AML-193 (cell line): Measurements from ENCODE around the gene RIN3.

ENCODE experiments used
- DNase-seq, 2 experiments: peaks; one replicate each; lab custom pipeline; 2025; lab: John Stamatoyannopoulos, UW

RIN3 gene, protein sequence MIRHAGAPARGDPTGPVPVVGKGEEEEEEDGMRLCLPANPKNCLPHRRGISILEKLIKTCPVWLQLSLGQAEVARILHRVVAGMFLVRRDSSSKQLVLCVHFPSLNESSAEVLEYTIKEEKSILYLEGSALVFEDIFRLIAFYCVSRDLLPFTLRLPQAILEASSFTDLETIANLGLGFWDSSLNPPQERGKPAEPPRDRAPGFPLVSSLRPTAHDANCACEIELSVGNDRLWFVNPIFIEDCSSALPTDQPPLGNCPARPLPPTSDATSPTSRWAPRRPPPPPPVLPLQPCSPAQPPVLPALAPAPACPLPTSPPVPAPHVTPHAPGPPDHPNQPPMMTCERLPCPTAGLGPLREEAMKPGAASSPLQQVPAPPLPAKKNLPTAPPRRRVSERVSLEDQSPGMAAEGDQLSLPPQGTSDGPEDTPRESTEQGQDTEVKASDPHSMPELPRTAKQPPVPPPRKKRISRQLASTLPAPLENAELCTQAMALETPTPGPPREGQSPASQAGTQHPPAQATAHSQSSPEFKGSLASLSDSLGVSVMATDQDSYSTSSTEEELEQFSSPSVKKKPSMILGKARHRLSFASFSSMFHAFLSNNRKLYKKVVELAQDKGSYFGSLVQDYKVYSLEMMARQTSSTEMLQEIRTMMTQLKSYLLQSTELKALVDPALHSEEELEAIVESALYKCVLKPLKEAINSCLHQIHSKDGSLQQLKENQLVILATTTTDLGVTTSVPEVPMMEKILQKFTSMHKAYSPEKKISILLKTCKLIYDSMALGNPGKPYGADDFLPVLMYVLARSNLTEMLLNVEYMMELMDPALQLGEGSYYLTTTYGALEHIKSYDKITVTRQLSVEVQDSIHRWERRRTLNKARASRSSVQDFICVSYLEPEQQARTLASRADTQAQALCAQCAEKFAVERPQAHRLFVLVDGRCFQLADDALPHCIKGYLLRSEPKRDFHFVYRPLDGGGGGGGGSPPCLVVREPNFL

DNA sequence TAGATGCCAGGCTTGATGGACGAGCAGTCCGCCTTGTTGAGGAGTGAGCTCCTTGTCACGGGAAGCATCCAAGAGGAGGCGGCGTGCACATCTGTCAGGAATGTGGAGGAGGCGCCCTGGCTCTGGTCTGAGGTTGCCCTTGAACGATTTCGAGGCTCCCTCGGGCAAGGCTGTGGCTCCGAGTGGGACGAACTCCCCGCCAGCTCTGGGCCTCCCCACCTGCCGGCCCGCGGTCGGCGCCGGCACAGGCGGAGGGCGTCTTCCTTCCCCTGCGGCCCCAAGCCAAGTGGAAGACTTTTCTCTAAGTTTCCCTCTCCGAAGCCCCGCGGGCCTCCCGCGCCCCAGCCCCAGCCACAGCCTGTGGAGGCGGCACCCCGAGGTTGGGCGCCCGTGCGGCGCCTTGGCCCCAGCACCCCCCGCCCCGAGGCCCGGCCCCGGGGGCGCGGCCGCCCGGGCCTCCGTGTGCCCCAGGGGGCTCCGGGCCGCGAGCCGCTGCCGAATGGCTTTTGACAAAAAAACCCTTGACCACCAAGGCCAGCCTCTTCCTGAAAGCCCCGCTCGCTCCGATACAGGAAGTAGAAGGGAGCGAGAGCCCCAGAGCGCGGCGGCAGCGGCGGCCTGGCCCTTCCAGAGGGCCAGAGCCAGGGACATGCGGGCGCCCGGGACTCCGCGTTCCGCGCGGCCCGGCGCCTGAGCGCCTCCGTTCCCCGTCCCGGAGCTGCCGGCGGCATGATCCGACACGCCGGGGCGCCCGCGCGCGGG, at the start of gene RIN3:
Gene RIN3, plus strand, starts transcription at position 578 of the 762 bp plus-strand sequence. Its CDS starts 152 bp downstream, at position 730.
- DNase-seq = peak; percentile 4 to 14

DNA sequence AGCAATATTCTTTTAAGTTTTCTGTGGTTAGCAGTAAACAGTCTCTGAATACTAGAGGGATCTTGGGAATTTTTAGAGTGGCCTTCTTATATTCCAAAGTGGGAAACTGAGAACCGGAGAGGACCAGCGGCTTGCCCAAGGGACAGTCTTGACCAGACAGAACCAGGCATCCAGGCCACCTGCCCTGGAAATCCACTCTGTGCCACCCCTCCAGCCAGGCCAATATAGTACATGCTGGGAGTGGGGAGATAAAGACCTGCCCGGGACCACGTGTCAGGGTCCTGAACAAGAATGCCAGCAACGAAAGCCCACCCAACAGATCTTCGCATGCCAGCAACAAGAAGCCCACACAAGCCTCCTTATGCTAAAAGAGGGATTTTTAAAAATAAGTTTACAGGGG, 49.4 kb upstream of the RIN3 start:
- DNase-seq = no peak

DNA sequence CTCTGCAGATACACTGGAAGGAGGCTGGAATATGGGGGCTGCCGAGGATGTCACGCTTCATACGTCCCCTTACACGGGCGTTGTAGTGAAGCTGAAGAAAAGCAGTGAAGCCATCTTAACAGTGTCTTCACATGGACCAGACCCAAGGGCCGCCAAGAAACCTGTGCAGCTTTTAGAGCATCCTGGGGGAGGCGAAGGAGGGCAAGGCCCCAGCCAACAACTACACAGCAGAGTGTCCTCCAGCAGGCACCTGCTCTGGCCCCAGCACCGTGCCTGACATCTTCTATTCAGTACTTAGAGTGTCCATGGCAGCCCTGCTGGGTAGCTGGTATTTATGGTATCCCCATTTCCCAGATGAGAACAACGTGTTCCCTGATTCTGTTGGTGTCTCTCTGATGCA, 48.9 kb upstream of the RIN3 start:
- no peak for DNase-seq

DNA sequence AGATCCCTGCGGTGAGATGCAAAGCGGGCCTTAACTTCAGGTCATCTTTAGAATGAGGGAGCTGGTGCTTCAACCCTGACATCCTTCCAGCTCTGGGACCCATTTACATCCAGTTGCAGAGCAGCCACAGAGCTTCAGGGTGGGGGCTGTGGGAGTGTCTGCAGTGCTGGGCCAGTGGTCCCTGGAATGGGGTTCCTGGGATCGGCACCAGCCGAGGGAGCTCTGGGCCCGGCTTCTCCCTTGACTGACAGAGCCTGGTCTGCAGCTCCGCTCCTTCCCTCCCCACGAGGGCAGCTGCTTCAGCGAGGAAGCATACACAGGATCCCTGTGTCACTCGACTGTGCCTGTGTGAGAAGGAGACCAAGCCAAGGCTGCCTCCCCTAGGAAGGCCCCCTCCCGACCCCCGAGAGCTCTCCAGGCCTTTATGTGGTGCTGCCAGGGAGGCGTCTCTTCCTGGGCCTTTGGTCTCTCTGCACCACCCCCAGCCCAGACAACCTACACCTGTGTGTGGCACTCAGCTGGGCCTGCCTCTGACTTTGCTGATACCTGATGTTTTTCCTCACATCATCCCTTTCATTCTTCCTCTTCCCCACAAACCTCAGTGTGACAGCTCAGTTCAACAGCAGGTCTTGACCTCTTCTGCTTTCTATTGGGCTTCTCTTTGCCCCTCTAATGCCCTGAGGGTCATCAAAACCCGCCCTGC, 48.1 kb upstream of the RIN3 start:
- no peak for DNase-seq

DNA sequence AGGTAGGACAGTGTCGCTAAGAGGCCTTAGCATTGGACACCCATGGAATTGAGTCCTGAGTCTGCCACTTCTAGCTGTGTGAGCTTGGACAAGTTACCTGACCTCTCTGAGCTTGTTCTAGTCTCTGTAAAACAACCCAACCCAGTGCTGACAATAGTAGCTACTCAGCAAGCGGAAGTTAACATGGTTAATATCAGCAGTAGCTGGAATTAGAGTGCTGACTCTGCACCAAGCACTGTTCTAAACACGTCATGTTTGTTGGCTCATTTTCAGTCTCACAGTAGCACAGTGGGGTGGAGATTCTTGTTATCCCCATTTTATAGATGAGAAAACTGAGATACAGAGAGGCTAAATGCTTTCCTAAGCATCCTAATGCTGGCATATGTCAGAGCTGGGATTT, 47.5 kb upstream of the RIN3 start:
- DNase-seq = no peak

DNA sequence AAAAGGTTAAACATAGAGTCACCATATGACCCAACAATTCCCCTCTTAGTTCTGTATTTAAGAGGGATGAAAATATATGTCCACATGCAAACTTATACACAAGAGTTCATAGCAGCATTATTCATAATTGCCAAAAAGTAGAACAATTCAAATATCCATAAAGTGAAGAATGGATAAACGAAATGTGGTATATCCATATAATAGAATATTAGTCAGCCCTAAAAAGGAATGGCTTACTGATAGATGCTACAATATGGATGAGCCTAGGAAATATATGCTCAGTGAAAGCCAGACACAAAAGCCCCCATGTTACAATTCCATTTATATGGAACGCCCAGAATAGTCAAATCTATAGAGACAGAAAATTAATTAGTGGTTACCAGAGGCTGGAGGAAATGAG, 44.1 kb upstream of the RIN3 start:
- DNase-seq = no peak

DNA sequence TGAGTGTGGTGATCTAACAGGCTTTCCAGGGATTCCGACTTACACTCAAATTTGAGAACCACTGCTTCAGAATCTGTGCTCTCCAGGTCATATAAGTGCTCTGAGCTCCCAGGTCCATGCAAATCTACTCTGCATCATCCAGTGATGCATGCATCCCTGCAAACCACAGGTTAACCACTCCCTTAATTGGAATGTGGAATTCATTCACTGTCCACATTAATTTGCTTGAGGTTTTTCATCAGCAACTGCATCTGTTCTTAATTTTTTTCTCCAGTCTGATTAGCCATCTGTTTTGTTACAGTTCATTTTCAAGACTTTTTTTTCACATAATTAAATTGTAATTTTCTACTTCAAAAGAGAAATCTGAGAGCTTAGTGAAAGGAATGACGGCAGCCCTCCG, 43.4 kb upstream of the RIN3 start:
- no peak for DNase-seq

DNA sequence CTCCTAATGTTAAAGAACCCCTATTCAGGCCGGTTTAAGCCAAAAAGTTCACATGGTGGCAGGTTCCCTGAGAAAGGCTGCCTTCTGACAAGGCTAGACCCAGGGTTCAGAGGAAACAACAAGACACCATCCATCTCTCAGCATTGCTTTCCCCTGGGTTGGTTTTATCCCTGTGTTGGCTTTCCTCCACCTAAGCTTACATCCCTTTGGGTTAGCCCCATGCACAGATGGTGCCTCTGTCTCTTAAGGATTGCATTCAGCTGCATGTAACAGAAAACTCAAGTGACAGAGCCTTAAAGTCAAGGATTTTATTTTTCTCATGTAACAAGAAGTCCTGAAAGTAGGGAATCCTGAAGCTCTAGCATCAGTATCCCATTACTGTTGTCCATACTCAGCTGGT, 42.8 kb upstream of the RIN3 start:
- no peak for DNase-seq

DNA sequence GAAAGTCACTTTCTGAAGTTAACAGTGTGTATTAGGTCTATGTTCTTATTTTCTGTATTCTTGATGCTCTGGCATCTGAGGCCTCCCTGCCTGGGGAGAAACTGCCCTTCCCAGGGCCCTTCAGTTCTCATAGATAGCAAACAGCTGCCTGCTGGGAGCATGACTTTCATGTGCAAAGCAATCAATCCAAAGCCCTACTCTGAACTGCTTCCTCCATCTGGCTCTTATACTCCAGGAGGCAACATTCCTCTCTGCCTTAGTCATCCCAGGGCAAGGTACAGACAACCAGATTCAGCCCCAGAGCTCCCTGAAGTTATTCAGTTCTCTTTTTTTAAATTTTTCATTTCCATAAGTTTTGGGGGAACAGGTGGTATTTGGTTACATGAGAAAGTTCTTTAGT, 41.7 kb upstream of the RIN3 start:
- no peak for DNase-seq

DNA sequence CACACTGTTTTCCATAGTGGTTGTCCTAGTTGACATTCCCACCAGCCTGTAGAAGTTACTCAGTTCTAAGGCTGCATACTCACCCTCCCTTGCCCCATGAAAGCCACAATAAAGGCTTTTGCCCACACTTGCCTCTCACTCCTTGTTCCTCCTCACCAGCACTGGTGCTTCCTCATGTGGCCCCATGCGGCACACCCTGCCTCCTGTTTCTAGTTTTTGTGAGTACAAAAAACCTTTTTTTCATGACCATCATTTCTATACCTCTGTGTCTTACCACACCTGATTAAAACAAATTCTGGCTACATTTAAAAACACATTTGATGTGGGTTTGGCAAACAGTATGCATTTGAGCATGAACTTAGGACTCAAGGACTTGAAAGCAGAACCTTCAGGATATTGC, 40.7 kb upstream of the RIN3 start:
- no peak for DNase-seq

DNA sequence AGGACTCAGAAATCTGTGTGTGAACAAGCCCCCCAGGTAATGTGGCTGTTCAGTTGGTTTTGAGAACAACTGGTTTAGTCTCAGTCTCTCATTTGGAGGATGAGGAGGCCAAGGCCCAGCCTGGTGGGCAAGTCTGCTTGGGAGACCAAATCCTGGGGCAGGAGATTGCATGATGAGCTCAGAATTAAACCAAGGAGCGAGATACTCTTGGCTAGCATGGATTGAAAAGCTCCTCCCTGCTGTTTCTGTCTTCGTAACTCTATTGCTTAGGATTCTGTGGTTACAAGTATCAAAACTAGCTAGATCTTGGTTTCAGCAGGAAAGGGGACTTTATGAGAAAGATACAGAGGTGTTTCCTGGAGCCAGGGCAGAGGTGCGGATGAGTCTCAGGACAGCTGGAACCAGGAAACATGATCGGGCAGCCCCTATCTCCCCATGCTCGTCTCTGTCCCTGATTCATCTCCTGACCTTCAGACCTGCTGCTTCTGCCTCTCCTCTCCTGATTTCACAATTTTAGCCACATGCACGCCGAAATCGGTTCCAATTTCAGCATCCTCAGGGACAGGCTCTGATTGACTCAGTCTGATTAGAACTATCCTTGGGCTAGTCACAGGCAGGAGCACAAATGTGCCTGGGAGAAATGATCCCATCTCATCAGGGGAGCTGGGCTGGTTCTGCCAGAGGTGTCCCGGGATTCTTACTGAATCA, 40.2 kb upstream of the RIN3 start:
- no peak for DNase-seq

DNA sequence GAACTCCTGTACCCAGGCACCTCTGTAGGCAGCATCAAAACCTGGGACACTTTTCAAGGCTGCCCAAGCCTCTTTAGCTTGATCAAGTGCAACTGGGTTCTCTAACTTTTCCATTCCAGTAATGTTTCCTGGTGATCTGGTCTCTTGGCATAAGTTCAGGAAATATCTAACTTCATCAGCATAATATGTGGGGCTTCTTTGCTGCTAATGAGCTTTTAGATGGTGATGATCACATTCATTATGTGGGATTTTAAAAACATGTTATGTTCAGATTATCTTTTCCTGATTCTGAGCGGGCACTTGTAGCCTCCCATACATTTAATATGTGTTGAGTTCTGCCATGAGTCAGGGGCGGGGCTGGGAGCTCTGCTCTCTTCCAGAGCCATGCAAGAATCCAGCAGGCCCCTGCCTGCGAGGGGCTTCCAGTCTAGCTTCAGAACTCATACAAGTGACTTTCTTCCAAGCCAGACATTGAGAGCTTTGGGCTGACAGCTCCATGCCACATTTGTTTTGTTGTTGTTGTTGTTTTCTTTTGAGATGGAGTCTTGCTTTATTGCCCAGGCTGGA, 39.5 kb upstream of the RIN3 start:
- DNase-seq = no peak

DNA sequence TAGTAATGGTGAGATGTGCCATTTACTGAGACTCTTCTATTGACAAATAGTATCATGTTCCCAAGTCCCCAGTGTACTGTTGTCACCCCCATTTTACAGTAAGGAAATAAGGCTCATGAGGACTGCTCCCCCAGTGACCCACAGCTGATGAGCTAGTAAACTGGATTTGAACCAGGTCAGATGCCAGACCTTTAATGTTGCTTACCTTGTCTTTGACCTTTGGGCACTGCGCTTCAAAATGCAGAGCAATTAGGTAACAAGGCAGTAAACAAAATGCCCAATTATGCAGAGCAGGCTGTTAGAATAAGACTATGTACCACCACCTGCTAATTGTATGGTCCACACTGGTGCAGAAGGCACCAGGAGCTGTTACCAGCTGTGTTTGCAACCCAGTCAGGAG, 38.5 kb upstream of the RIN3 start:
- no peak for DNase-seq

DNA sequence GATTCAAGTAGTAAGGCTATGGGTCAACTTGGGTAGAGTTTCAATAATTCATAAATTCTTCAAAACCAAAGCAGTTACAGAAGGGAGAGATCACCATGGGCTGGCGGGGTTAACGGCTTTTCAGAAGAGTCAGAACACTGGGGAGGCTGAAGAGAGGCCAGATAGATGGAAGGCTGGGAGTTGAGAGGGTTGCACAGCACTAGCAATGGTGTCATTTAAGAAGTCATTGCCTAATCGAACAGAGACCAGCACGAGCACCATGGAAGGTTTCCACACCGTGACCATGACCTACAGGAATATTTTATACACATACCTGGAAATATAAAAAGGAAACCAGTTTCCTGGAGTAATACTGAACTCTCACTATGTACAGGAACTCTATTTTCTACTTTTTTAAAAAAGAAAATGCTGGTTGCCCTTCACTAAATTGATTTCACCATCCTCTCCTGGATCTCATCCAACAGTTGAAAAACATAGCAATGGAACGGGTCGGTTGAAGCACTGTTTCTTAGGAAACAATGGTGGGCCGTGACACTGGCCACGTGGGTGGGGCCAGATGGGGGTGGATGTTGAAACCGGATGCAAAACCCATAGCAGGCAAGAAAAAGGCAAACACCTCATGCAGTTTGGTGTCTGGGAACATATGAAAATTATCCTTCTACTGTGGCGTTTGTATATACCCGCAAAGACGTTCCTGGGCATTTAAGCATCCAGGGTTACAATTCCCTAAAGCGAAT, 38.0 kb upstream of the RIN3 start:
- DNase-seq = no peak

DNA sequence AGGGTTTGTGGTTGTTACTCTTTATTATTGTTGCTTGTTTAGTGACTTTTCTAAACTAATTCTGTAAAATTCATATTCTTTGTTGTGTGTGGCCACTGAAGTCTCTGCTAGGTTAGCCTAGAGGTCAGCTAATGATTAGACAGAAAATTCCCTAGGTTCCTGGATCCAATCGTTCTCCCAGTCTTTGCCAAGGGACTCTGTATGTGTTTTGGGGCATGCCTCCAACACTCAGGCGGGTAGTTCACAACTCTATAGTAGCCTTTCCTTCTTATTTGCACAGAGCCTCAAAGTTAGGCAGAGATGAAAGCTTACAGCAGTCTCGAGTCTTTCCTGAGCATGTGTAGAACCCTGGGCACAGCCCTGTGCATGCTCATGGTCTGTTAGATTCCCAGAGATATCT, 32.7 kb upstream of the RIN3 start:
- no peak for DNase-seq

DNA sequence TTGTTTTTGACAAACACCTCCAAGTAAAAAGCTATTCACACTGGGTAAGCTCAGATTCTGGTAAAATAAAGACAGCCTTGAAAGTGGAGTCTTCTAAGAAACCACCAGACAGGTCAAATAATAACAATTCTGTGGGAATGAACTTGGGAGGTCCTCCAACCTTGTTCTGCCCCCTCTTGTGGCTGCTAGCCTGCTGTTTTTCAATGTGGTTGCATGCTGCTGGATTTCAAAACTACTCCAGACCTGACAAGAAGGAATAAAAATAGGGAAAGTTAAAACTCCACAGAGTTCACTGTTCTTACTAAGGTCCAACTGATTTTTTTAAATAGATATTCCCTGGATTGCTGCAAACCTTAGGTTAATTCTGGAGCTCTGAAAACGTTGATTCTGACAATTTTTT, 32.2 kb upstream of the RIN3 start:
- no peak for DNase-seq

DNA sequence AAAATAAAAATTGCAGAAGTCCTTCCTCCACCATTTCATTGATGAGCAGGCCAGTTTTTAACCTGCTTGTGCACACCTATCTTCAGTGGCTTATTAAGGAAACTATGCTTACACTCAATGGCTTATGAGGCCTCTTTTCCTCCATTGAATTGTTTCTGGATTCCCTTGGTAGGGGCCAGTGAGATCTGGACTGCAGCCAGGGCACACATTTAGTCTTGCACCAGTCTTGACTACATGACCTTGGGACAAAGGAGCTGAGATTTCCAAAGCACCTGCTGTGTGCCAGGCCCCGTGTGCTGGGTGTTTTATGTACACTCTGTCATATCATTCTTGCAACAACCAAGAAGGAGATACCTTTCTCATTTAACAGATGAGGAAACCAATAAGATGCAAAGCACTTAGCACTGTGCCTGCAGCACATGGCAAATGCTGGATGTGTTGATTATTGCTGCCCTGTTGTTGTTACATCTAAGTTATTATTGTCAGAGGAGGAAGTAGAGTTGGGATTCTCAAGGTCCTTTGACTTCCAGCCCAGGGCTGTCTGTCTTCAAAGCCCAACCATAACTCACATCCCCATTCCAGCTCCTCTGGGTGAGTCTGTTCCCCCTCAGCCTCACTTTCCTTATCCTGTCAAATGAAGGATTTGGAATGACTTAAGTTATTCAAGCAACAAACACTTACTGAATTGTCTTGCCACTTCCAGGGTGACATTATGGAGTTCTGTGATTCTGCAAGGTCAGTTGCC, 31.6 kb upstream of the RIN3 start:
- no peak for DNase-seq

DNA sequence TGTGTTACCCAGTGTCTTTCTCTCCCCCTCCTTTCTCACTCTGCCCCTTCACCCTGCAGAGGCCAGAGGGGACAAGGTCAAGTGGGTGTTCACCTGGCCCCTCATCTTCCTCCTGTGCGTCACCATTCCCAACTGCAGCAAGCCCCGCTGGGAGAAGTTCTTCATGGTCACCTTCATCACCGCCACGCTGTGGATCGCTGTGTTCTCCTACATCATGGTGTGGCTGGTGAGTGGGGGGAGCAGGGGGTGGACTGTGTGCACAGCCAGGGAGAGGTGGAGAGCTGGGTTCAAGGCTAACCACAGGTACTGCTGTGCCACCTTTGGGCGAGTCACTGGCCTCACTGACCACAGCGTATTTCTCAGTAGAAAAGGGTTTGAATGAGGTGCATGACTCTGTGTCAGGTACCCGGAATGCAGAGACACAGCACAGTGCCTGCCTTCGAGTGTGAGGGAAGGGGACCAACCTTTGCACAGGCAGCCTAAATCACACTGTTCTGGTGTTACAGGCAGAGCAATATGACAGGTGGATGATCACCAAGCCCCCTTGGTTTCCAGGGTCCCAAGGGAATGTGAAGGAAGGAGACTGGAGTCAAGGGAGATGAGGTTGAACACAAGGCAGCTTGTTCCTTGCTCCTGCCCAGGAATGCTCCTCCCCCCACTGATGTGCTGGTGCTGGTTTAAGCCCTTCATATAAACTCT, 30.8 kb upstream of the RIN3 start:
- no peak for DNase-seq
